GM21737 (cell line): ENCODE results near the gene MCTP1.

Experiments used
- ATAC-seq: cut with Tn5 transposase; IDR thresholded peaks from one replicate; pipeline ENCODE4 v1.9.1; 2021; ENCODE audit warnings: mild to moderate bottlenecking, moderate library complexity; ENCODE audit not compliant: unreplicated experiment

Gene MCTP1

DNA sequence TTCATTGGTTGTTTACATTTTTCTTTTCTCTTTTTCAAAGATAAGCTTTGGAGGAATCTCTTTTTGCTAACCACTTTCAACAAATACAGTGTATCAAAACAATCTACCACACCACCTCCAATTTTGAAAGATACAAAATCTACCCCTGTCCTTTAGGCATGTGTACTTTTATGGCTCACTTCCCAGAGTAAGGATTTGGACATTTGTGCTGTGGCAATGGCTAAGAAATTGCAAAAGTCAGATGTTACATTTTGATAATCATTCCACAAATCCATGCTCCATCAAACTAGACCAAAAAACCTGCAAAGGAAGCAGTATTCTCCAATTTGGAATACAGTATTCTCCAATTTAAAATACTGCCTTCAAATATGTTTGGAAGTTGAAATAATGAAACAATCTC is 204.9 kb downstream of the MCTP1 start:
- ATAC-seq, result no peak

DNA sequence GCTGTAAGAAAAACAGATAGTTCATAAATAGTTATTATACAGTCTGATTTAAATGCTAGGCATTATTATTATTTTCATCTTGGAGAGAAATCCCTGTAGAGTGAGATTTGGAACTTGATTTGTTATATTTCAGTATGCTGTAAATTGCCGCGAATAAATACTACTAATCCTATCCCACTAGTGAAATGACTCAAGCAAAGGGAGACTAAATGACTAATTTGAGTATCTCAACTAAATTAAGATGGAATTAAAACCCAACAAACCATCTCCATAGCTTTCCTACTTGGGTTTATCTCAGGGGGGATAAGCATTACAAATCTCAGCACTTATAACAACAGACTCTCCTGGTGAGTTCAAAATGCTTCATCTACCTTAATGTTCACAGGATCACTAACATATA is 206.0 kb downstream of the MCTP1 start:
- ATAC-seq, result no peak

- ATAC-seq, result no peak
Observed at GRCh38 chr5:95076395-95077185, 208.3 kb downstream of the MCTP1 start.

DNA sequence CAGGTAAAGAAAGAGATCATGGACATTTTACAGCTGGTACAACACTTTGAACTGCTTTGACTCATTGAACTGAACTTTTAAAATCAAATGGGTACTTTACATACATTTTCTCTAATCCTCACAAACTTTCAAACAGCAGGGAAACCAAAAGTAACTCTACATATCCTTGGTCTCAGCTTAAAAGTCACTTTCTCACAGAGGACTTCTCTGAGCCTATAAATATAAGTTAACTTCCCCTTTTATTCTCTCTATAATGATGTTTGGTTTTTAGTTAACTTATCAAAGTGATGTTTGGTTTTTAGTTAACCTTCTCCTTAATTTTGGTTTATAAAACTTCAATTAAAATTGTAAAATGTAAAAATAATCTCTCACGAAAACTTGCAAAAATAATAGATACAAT is 209.8 kb downstream of the MCTP1 start:
- no peak for ATAC-seq

- no peak for ATAC-seq
Observed at GRCh38 chr5:95072281-95072680, 212.6 kb downstream of the MCTP1 start.

- ATAC-seq, result no peak
Observed at GRCh38 chr5:95070866-95071265, 214.0 kb downstream of the MCTP1 start.

DNA sequence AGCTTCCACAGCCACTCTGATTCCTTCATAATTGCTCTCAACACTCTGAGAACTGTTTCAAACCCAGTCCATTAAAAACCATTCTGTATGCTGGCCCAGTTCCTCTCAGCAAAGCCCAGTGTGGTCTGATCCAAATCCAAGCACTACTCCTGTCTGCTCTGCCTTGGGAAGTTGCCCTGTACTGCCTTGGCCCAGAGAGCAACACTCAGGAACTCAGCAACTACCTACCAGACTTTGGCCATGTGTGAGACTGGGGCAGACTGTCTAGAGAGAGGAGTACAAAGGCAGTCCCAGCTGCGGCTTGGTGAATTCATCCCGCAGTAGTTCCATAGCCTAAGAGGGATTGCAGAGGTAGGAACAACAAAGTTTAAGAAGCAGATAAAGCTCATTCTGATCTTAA is 214.4 kb downstream of the MCTP1 start:
- ATAC-seq, result no peak

DNA sequence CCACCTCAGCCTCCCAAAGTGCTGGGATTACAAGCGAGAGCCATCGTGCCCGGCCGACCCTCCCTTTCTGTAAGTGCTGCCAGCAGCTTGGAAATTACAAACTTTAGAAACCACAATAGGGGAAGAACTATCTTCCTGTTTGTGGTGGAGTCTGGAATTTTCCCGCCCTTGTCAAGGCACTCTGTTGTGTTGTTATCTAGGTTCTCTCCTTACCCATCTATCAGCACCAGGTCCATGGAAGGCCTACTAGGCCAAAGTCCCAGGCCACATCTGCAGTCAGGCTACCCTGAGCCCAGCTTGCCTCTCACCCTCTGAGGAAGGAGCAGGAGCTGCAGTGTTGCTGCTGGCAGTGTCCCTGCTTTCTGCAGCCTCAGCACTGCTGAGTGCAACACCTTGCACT is 214.9 kb downstream of the MCTP1 start:
- no peak for ATAC-seq

DNA sequence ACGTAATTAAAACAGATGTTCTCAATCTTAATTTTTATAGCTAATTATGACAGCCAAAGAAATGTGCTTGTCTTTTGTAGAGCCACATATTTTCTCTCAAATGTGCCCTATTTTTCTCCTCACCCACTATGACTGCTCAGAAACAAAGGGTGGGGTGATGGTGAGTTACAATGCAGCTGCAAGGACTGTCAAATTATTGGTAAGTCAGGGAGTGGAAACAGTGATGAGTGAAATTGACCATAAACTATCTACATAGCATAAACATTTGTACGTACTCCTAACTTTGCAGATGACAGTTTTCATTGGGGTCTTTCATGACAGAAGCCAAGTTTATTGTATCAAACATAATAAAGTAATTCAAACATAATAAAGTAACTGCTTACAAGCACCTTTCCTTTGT is 215.9 kb downstream of the MCTP1 start:
- no peak for ATAC-seq

GRCh38 chr5:95068289-95068910 is 216.5 kb downstream of the MCTP1 start:
- peak; percentile 58 for ATAC-seq

DNA sequence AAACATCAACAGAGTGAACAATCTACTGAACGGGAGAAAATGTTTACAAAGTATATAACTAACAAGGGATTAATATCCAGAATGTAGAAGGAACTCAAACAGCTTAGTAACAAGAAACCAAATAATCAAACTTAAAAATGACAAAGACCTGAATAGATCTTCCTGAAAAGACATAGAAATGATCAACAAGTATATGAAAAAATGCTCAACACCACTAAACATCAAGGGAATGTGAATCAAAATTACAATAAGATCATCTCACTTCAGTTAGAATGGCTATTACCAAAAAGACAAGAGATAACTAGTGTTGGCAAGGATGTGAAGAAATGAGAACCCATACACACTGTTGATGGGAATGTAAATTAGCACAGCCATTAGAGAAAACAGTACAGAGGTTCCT is 218.8 kb downstream of the MCTP1 start:
- ATAC-seq, result no peak

DNA sequence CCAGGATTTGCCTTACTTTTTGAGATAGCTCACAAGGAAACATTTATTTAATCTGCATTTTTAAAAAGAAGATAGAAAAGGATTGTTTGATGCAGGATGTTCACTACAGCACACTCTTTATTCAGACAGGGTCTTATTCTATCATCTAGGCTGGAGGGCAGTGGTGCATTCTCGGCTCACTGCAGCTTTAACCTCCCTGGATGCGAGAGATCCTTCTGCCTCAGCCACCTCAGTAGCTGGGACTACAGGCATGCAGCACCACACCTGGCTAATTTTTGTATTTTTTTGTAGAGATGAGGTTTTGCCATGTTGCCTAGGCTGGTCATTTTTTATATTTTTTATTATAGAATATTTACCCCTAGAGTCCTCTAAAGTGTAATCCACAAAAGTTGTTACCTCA is 221.4 kb downstream of the MCTP1 start:
- no peak for ATAC-seq

DNA sequence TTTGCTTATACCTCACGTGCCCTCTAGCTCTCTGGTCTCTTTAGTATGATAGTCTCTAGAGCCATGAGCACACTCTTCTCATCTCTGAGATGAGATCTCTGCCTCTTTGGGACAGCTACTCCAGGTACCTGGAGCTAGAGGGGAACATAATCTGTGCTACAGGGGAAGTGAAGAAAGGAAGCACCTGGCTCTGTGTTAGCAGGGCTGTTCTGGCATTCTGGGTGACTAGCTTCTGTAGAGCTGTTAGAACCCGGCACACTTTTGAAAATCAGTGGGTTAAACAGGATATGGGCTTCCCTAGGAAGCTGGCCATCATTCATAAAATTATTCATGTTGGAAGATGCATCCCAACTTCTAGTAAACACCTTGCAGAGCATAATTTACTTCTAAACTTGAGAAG is 224.8 kb downstream of the MCTP1 start:
- ATAC-seq, result no peak

DNA sequence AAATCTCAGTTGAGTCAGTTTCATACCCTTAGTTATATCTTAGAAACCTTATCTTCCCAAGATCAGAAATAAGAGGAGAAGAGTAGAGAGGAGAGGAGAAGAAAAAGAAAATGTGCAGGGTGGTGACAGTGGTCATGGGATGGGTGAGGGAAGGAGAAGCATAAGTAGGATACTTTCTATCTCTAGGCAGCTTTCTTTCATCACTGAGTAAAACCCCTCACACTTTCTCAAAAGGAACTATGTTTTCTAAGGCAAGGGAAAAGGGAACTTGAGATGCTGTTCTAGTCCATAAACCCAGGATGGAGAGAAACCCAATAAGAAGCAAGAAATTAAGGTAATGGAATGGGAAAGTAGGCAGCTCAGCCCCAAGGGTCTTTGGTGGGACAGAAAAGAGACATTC is 225.3 kb downstream of the MCTP1 start:
- ATAC-seq, result no peak

DNA sequence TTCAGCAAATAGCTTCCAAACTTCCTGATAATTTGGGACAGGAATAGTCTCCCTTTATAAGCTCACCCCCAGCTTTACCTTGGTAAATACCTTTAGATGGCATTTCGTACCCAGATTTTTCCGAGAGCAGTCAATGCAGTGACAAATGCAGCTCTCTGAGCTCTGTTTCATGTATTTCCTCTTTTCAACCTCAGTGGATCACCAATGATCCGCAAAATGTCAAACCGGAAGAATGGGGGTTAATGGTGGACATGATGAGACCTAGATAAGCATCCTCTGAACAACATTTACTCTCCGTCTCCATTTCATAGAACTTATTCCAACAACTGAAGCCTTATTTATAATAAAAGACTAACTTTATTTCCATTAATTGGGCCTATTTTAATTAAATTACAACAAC is 227.3 kb downstream of the MCTP1 start:
- ATAC-seq, result no peak

DNA sequence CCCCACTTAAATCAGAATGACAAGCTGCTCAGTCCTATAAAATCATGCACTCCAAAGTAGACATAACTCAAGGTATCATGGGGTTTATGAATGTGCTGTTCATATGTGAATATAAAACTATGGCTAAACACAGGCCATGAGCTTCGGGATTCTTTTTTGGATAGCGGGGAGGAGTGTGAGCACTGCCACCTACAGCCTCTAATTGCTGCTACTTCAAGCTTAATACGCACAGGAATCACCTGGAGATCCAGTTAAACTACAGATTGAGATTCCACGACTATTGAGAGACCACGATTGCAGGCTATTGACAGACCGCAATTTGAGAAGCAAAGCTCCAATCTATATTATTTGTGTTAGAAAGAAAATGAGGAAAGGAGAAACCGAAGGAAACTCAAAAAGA is 231.6 kb downstream of the MCTP1 start:
- no peak for ATAC-seq

GRCh38 chr5:95050708-95051107 is 234.2 kb downstream of the MCTP1 start:
- no peak for ATAC-seq

- no peak for ATAC-seq
Observed at GRCh38 chr5:95048628-95049027, 236.3 kb downstream of the MCTP1 start.

GRCh38 chr5:95045181-95045965 is 239.5 kb downstream of the MCTP1 start:
- ATAC-seq, result no peak

DNA sequence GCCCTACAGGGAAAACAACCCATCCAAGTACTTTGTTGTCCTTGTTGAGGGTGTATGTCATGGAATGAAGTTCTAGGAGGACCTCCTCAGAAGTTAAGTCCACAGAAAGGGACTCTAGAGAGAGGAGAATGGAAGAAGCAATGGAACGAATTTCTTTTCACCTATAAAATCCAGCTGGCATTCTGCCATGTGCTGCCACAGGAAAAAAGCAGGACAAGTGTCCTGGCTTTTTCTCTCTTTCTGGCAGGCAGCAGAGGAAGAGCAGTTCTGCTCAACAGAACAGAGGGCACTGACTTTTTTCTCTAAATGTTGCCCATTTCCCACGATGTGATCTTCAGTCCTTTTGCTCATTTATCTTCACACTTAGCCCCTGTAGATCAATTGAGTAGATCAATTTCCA is 240.8 kb downstream of the MCTP1 start:
- ATAC-seq, result no peak

DNA sequence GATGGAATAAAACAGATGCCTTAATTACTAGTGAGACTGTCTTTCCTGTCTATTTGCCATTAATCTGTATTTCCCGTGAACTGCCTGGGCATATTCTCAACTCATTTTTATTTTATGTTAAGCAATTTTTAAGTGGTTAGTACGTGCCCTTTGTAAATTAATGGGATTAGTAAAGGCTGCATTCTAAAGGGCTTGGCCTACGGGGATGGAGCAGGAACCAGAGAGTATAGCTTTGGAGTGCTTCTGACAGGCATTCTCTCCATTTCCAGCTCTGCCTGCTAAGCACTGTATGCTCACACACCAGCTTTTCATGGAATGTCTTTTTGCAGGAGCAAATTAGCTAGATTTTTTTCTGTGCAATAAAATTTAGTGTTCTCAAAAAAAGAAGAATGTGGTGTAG is 241.2 kb downstream of the MCTP1 start:
- no peak for ATAC-seq

GRCh38 chr5:95043234-95043633 is 241.7 kb downstream of the MCTP1 start:
- no peak for ATAC-seq
